K562 (cell line): ENCODE data around the gene DLGAP1.

Source experiments
- ARID1B ChIP-seq: fragments of 450-650 bp; IDR thresholded peaks from 2 replicates; pipeline ENCODE4 v1.6.1; 2016; ENCODE audit warnings: antibody characterized with exemption, mild to moderate bottlenecking, inconsistent platforms
- ATF3 ChIP-seq, 2 experiments: fragments of 450-650 bp in 1 of 2; sonication (generic) in 1 of 2; formaldehyde crosslinking in 1 of 2; IDR thresholded peaks in 1 of 2; conservative IDR thresholded peaks in 1 of 2; 2 replicates each; pipeline versions ENCODE4 v1.6.1 to v1.8.1; 2016 to 2023; ENCODE audit warnings: mild to moderate bottlenecking in 2 of 2, moderate library complexity in 2 of 2, inconsistent platforms in 1 of 2, missing genetic modification reagents in 1 of 2
- CBX3 ChIP-seq, 2 experiments: IDR thresholded peaks; 1 replicate in 1 of 2; 2 replicates in 1 of 2; pipeline ENCODE4 v1.6.1; 2012; ENCODE audit warnings: inconsistent platforms in 2 of 2, low read length in 2 of 2, borderline replicate concordance in 1 of 2, control low read depth in 1 of 2
- CTCF ChIP-seq, 3 experiments: IDR thresholded peaks in 2 of 3; conservative IDR thresholded peaks in 1 of 3; 2 replicates each; pipeline ENCODE4 v1.5.1; 2011 to 2012; ENCODE audit warnings: low read length in 3 of 3, mild to moderate bottlenecking in 3 of 3, control low read depth in 2 of 3, improper control_type of control experiment in 1 of 3, inconsistent platforms in 1 of 3, low read depth in 1 of 3, mixed read lengths in 1 of 3, moderate library complexity in 1 of 3; ENCODE audit not compliant: insufficient read depth in 2 of 3
- EZH2 ChIP-seq: IDR thresholded peaks from 2 replicates; pipeline ENCODE4 v1.6.1; 2012; ENCODE audit warnings: low read depth, mild to moderate bottlenecking, inconsistent platforms, low read length, borderline replicate concordance
- PHB2 ChIP-seq: fragments of 450-650 bp; IDR thresholded peaks from 2 replicates; pipeline ENCODE4 v1.6.1; 2017; ENCODE audit warnings: low read depth
- PHF8 ChIP-seq: fragments of 200-600 bp; sonication (generic); IDR thresholded peaks from 2 replicates; pipeline ENCODE4 v1.6.1; 2012; ENCODE audit warnings: mixed run types, mild to moderate bottlenecking, inconsistent platforms, low read length, moderate library complexity, borderline replicate concordance
- RBBP5 ChIP-seq: fragments of 200-600 bp; sonication (generic); IDR thresholded peaks from 2 replicates; pipeline ENCODE4 v1.6.1; 2012; ENCODE audit warnings: borderline replicate concordance, mild to moderate bottlenecking, low read length, control low read depth, inconsistent platforms; ENCODE audit not compliant: insufficient read depth, poor library complexity, severe bottlenecking
- SMARCA4 ChIP-seq: fragments of 450-650 bp; IDR thresholded peaks from 2 replicates; pipeline ENCODE4 v1.6.1; 2016
- SMC3 ChIP-seq: conservative IDR thresholded peaks from 2 replicates; pipeline ENCODE4 v1.6.1; 2011; ENCODE audit warnings: low read depth, low read length, improper control_type of control experiment; ENCODE audit not compliant: insufficient read depth
- TSHZ1 ChIP-seq: fragments of 250-450 bp; sonication (Bioruptor Pico); IDR thresholded peaks from 2 replicates; pipeline ENCODE4 v1.4.0; 2020; ENCODE audit warnings: mild to moderate bottlenecking, moderate library complexity
- TF ChIP-seq, protein P1 (sequence below), 2 experiments: fragments of 450-650 bp; formaldehyde crosslinking in 1 of 2; IDR thresholded peaks; 2 replicates each; pipeline versions ENCODE4 v1.4.0 to v1.6.1; 2014 to 2020; ENCODE audit warnings: mild to moderate bottlenecking in 2 of 2, borderline replicate concordance in 1 of 2, low read depth in 1 of 2

GRCh38 chr18:3911413-3911812, 543.7 kb downstream of the DLGAP1 start:
- TF ChIP-seq ARID1B, result no peak
- no peak for TF ChIP-seq PHB2
- TF ChIP-seq SMC3, result no peak
- TF ChIP-seq CBX3 (IDR thresholded peaks at IDR 0.05; ENCODE audit: borderline replicate concordance in 1 of 2, low read length in 2 of 2), result no peak
- TF ChIP-seq EZH2, result no peak
- no peak for TF ChIP-seq ATF3 (IDR thresholded peaks at IDR 0.05)
- no peak for TF ChIP-seq ATF3 (CRISPR knock-in tag; conservative IDR thresholded peaks at IDR 0.05)
- no peak for TF ChIP-seq PHF8
- TF ChIP-seq CTCF (IDR thresholded peaks at IDR 0.05 in 2 of 3, conservative IDR thresholded peaks at IDR 0.05 in 1 of 3; ENCODE audit: insufficient read depth in 2 of 3, low read depth in 1 of 3, low read length in 3 of 3), result no peak
- no peak for TF ChIP-seq TSHZ1
- TF ChIP-seq SMARCA4, result no peak
- TF ChIP-seq RBBP5, result no peak
- TF ChIP-seq, protein P1, sequence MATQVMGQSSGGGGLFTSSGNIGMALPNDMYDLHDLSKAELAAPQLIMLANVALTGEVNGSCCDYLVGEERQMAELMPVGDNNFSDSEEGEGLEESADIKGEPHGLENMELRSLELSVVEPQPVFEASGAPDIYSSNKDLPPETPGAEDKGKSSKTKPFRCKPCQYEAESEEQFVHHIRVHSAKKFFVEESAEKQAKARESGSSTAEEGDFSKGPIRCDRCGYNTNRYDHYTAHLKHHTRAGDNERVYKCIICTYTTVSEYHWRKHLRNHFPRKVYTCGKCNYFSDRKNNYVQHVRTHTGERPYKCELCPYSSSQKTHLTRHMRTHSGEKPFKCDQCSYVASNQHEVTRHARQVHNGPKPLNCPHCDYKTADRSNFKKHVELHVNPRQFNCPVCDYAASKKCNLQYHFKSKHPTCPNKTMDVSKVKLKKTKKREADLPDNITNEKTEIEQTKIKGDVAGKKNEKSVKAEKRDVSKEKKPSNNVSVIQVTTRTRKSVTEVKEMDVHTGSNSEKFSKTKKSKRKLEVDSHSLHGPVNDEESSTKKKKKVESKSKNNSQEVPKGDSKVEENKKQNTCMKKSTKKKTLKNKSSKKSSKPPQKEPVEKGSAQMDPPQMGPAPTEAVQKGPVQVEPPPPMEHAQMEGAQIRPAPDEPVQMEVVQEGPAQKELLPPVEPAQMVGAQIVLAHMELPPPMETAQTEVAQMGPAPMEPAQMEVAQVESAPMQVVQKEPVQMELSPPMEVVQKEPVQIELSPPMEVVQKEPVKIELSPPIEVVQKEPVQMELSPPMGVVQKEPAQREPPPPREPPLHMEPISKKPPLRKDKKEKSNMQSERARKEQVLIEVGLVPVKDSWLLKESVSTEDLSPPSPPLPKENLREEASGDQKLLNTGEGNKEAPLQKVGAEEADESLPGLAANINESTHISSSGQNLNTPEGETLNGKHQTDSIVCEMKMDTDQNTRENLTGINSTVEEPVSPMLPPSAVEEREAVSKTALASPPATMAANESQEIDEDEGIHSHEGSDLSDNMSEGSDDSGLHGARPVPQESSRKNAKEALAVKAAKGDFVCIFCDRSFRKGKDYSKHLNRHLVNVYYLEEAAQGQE (IDR thresholded peaks at IDR 0.05; ENCODE audit: borderline replicate concordance), result no peak
- TF ChIP-seq, protein P1 (CRISPR knock-in tag; IDR thresholded peaks at IDR 0.05; ENCODE audit: low read depth), result no peak
